ENCODE measurements around the gene DHFR2. TPM values are rescaled to one million over a fixed set of nuclear protein-coding genes. Genes with fewer than 3 reads are reported as not detected.

The DHFR2 gene
- total and polyA plus RNA-seq, 2 of the 4 experiments (the other 2 are of a cell fraction), result 1.1 to 2.3 TPM

DNA sequence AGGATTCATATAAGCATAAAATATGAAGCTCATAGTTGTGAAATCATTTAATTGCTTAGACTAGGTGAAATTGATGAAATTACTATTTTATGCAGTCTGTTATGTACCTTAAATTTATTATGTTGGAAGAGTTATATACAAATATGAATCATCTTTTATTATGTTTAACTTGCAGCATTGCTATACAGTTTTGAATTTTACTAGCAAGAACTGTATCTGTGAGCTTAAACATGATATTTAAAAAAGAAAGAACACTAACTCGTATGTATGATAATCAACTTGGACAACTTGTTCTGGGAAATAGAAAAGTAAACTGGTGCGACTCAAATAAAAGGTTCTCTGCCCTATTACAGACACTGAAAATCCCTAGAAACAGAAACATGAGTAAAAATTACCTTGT, 36.1 kb downstream of the DHFR2 start:
- H3K27ac ChIP-seq (ENCODE audit: insufficient read depth, low read length), result no peak overlapping the region
- no peaks in the 10 kb centered on the region for H3K27me3 ChIP-seq (ENCODE audit: control insufficient read depth, insufficient read depth, low read length)
- H2BK5ac ChIP-seq (ENCODE audit: low read depth, low read length, poor library complexity, severe bottlenecking), result no peak overlapping the region
- dilution Hi-C loops (cut with HindIII; ENCODE audit: low sequenced_read_pairs, unreplicated experiment) (no loop called here), in situ Hi-C loops (cut with MboI; ENCODE audit: low sequenced_read_pairs) (no loop called here), intact Hi-C loops (cut with micrococcal nuclease) (no loop called here)
- no peak overlapping the region for H3K14ac ChIP-seq (replicated peaks; ENCODE audit: low read depth, low read length)
- no peak overlapping the region for H2BK20ac ChIP-seq (ENCODE audit: low read depth, low read length)
- no peaks in the 10 kb centered on the region for H3K4me1 ChIP-seq (ENCODE audit: control insufficient read depth, insufficient read depth, low read length)
- no TSS peak for BruUV-seq (replicated peaks)
- no peaks in the 10 kb centered on the region for H3K9me1 ChIP-seq (ENCODE audit: insufficient read depth, low read length)
- no peak overlapping the region for H3K18ac ChIP-seq (ENCODE audit: low read depth, low read length)
- no CpG with 5 or more reads among the region's 2 CpGs for WGBS, 2 experiments (ENCODE audit: extremely low coverage in 2 of 2, insufficient read length in 1 of 2)
- no peak overlapping the region for H2BK15ac ChIP-seq (ENCODE audit: low read depth, low read length)
- H3K9ac ChIP-seq (ENCODE audit: low read depth, low read length), result no peak overlapping the region
- no peaks in the 10 kb centered on the region for H3K79me1 ChIP-seq (ENCODE audit: low read depth in 1 of 2, low read length in 2 of 2)
- H4K5ac ChIP-seq (ENCODE audit: low read depth, low read length), result no peak overlapping the region
- H3K36me3 ChIP-seq (ENCODE audit: control insufficient read depth, insufficient read depth, low read length), result no peaks in the 10 kb centered on the region
- CTCF ChIA-PET, result interaction anchor here (0.6 kb wide), 1 partner anchor 34 kb away, joined by 4 read pairs; no protein-coding TSS in a partner anchor
- no peaks in the 10 kb centered on the region for H4K20me1 ChIP-seq (ENCODE audit: insufficient read depth, low read length)
- TF ChIP-seq RCOR1 (IDR thresholded peaks at IDR 0.05; ENCODE audit: insufficient replicate concordance, low read length), result no peak
- TF ChIP-seq RFX5 (IDR thresholded peaks at IDR 0.05; ENCODE audit: low read depth, low read length), result no peak
- no peak for TF ChIP-seq NFE2L2 (IDR thresholded peaks at IDR 0.05; ENCODE audit: low read depth, low read length)
- TF ChIP-seq, protein P1, sequence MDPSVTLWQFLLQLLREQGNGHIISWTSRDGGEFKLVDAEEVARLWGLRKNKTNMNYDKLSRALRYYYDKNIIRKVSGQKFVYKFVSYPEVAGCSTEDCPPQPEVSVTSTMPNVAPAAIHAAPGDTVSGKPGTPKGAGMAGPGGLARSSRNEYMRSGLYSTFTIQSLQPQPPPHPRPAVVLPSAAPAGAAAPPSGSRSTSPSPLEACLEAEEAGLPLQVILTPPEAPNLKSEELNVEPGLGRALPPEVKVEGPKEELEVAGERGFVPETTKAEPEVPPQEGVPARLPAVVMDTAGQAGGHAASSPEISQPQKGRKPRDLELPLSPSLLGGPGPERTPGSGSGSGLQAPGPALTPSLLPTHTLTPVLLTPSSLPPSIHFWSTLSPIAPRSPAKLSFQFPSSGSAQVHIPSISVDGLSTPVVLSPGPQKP (IDR thresholded peaks at IDR 0.05; ENCODE audit: borderline replicate concordance, low read depth, low read length), result no peak
- no peak for TF ChIP-seq MXI1 (IDR thresholded peaks at IDR 0.05; ENCODE audit: borderline replicate concordance, low read depth, low read length)
- TF ChIP-seq CHD1 (IDR thresholded peaks at IDR 0.05; ENCODE audit: low read depth, low read length), result no peak
- TF ChIP-seq CEBPB (IDR thresholded peaks at IDR 0.05; ENCODE audit: low read depth, low read length), result no peak
- no peak for TF ChIP-seq RAD21 (IDR thresholded peaks at IDR 0.05; ENCODE audit: low read length)
- no peak for TF ChIP-seq MAFK (IDR thresholded peaks at IDR 0.05; ENCODE audit: low read depth, low read length)
- no peak for TF ChIP-seq MAZ (IDR thresholded peaks at IDR 0.05; ENCODE audit: borderline replicate concordance, low read depth, low read length)
- no peak for TF ChIP-seq SMC3 (IDR thresholded peaks at IDR 0.05; ENCODE audit: low read depth, low read length)
- no peak for TF ChIP-seq FOS (IDR thresholded peaks at IDR 0.05; ENCODE audit: low read depth, low read length)
- TF ChIP-seq POLR2A (IDR thresholded peaks at IDR 0.05; ENCODE audit: low read depth, low read length), result no peak
- TF ChIP-seq, protein P2, sequence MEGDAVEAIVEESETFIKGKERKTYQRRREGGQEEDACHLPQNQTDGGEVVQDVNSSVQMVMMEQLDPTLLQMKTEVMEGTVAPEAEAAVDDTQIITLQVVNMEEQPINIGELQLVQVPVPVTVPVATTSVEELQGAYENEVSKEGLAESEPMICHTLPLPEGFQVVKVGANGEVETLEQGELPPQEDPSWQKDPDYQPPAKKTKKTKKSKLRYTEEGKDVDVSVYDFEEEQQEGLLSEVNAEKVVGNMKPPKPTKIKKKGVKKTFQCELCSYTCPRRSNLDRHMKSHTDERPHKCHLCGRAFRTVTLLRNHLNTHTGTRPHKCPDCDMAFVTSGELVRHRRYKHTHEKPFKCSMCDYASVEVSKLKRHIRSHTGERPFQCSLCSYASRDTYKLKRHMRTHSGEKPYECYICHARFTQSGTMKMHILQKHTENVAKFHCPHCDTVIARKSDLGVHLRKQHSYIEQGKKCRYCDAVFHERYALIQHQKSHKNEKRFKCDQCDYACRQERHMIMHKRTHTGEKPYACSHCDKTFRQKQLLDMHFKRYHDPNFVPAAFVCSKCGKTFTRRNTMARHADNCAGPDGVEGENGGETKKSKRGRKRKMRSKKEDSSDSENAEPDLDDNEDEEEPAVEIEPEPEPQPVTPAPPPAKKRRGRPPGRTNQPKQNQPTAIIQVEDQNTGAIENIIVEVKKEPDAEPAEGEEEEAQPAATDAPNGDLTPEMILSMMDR (conservative IDR thresholded peaks at IDR 0.05; ENCODE audit: low read depth, low read length), result no peak
- ATAC-seq (ENCODE audit: low read depth) (no peak), DNase-seq (no peak)
- no peak overlapping the region for H2AK9ac ChIP-seq (replicated peaks; ENCODE audit: low read depth, low read length, poor library complexity)
- no peak overlapping the region for H3K56ac ChIP-seq (ENCODE audit: extremely low read depth, insufficient read depth, low read length)
- H2BK120ac ChIP-seq (ENCODE audit: low read depth, low read length), result no peak overlapping the region
- POLR2A ChIA-PET (ENCODE audit: unreplicated experiment), result no interaction called here
- H2AK5ac ChIP-seq (ENCODE audit: low read depth, low read length), result no peak overlapping the region
- H3K4ac ChIP-seq (ENCODE audit: low read depth, low read length), result no peak overlapping the region
- no peak overlapping the region for H3K4me2 ChIP-seq (ENCODE audit: low read depth, low read length)
- H4K8ac ChIP-seq (ENCODE audit: low read depth in 2 of 2, low read length in 2 of 2), result no peak overlapping the region
- H4K91ac ChIP-seq (ENCODE audit: insufficient read depth, low read depth, low read length), result no peak overlapping the region
- no peak overlapping the region for H2AFZ ChIP-seq (replicated peaks; ENCODE audit: low read length, poor library complexity)
- H3K9me3 ChIP-seq (ENCODE audit: control insufficient read depth, insufficient read depth, low read length), result no peaks in the 10 kb centered on the region
- H3K23ac ChIP-seq (ENCODE audit: low read depth, low read length), result no peak overlapping the region
- no peak overlapping the region for H3K4me3 ChIP-seq (ENCODE audit: insufficient read depth, low read depth, low read length)

Data from IMR-90 (cell line).